ENCODE measurements around the gene CAB39.

The CAB39 gene

DNA sequence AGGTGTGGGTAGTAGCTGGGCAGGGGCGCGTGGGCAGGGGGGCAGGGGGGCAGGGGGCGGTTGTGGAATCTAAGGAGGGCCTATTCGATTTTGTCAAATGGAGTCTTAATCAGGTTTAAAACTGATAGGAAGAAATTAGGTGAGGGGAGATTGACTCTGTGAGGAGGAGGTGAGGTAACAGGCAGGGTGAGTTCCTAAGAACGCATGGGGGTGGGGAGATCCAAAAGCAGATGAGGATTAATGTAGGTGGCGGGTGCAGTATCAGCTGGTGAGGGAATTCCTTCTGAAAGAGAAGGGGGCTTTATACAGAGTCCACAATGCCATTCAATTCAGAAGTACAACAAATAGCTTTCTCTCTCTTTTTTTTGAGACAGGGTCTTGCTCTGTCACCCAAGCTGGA is 72.7 kb downstream of the CAB39 start:
- Mint-ChIP-seq H3K27me3 (ENCODE audit: low read depth) (no peaks in the 10 kb centered on the region), H3K4me3 (peak overlapping the region; percentile 9), H3K9me3 (peaks cover 33% of the 10 kb centered on the region), H3K4me1 (ENCODE audit: low read depth) (peaks cover 64% of the 10 kb centered on the region), H3K36me3 (ENCODE audit: low read depth) (peaks cover 83% of the 10 kb centered on the region), H3K27ac (peak overlapping the region; percentile 47)

DNA sequence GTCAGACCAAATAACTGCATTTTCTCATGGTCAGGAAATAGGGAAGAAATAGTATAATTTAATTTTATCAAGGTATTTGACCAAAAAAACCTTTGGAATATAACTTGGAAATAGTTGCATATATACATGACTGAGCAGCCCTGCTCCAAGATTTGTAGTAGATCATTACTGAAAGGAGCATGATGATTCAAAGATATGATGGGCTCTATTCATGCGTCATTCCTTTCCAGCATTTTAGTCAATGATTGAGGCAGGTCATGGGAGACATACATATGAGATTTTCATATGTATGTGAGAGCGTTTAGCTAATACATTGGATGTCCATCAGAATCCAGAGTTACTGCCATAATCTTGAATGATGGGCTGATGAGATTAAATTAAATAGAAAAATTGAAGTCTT is 74.5 kb downstream of the CAB39 start:
- Mint-ChIP-seq H3K27ac (no peak overlapping the region), H3K4me3 (no peak overlapping the region), H3K36me3 (ENCODE audit: low read depth) (peaks cover 84% of the 10 kb centered on the region), H3K9me3 (peaks cover 25% of the 10 kb centered on the region), H3K4me1 (ENCODE audit: low read depth) (peaks cover 60% of the 10 kb centered on the region), H3K27me3 (ENCODE audit: low read depth) (no peaks in the 10 kb centered on the region)

DNA sequence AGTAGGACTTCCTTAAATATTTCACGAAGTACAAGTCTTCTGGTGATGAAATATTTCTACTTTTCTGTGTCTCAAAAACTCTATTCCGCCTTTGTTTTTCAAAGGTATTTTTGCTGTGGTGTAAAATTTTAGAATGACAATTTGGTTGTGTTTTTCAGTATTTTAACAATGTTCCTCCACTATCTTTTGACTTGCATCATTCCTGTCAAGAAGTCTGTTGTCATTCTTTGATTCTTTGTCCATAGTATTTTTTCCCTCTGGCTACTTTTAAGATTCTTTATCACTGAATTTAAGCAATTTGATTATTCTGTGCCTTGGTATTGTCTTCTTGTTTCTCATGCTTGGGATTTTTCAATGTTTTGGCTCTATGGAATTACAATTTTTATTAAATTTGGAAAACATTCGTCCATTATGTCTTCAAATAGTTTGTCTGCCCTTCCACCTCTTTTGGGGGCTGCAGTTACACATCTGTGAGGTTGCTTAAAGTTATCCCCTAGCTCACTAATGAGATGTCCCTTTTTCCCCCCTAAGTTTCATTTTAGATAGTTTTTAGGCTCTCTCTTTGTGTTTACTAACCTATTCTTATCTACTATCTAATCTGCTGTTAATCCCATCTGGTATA is 76.0 kb downstream of the CAB39 start:
- H3K27me3 Mint-ChIP-seq (ENCODE audit: low read depth): no peaks in the 10 kb centered on the region
- peaks cover 25% of the 10 kb centered on the region for H3K9me3 Mint-ChIP-seq
- peaks cover 64% of the 10 kb centered on the region for H3K4me1 Mint-ChIP-seq (ENCODE audit: low read depth)
- H3K4me3 Mint-ChIP-seq: no peak overlapping the region
- no peak overlapping the region for H3K27ac Mint-ChIP-seq
- H3K36me3 Mint-ChIP-seq (ENCODE audit: low read depth): peaks cover 85% of the 10 kb centered on the region

DNA sequence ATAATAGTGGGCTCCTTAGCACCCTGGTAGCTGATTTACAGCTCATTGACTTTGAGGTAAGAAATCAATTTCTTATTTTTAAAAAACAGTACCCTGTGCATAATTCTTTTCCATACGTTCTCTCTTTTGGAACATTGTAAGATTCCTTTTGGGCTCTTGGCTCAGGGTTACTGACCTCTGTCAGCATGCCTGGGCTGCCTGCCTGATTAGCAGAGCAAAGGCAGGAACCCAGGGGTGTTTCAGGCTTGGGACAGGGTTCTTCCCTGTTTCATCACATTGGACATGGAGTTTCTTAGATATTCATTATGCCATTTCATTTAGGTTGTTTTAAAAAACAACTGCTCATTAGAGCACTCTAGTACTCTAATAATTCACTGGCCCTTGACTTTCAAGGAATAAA is 78.3 kb downstream of the CAB39 start:
- no peak overlapping the region for H3K4me3 Mint-ChIP-seq
- H3K27ac Mint-ChIP-seq: peak overlapping the region; percentile 37
- H3K36me3 Mint-ChIP-seq (ENCODE audit: low read depth): peaks cover 79% of the 10 kb centered on the region
- peaks cover 25% of the 10 kb centered on the region for H3K9me3 Mint-ChIP-seq
- H3K4me1 Mint-ChIP-seq (ENCODE audit: low read depth): peaks cover 63% of the 10 kb centered on the region
- H3K27me3 Mint-ChIP-seq (ENCODE audit: low read depth): no peaks in the 10 kb centered on the region

DNA sequence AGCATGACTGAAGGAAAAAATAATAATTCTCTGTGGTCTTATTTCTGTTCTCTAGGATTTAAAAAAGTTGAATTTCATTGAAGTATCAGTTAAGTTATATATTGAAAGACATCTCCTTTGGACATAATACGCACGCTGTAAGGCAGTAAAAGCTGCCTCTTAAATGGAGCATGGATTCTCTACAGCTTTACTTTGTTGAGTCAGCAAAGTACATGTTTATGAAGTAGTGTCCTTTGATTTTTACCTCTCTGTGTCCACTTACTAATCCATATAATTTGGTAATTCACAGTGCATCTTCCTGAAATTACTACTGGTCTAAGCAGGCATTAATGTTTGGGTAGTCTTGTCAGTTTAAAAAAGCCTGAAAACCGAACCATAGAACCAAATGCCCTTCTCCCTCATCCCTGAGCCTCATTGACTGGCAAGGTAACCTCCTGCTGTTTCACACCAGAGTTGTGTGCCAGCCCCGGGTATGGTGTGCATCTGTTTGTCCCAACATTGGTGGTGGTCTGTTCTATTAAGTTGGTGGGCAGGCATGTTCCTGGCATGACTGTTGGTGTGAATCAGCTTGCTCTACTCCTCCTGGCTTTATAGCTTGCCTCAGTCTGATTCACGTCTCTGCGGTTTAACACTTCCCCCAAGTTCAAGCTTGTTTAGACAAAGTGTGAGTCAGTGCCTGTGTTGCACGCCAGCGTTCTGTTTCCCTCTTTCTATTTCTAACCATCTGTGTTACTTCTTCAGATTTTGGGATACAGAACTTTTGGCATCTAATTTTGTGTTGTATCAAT is 81.1 kb downstream of the CAB39 start:
- peak overlapping the region; percentile 94 for H3K27ac Mint-ChIP-seq
- peaks cover 57% of the 10 kb centered on the region for H3K4me1 Mint-ChIP-seq (ENCODE audit: low read depth)
- H3K9me3 Mint-ChIP-seq: peaks cover 4% of the 10 kb centered on the region
- peaks cover 59% of the 10 kb centered on the region for H3K36me3 Mint-ChIP-seq (ENCODE audit: low read depth)
- no peaks in the 10 kb centered on the region for H3K27me3 Mint-ChIP-seq (ENCODE audit: low read depth)
- H3K4me3 Mint-ChIP-seq: peak overlapping the region; percentile 63

DNA sequence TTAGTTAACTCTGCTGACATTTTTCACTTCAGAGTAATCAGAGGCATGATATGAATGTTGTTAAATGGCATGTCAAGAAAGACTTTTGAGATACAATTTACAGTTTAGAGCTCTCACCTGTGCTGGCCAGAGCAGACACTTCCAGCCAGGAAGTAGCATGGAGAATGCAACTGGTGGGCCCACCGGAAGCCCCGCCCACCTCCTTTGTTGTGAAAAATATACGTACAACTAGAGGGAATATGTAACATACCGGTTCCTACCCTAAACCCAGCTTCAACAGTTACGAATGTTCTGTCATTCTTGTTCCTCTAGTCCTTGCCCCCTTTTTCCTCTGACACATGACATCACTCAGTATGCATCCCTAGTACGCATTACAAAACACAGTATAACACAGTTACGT is 81.9 kb downstream of the CAB39 start:
- Mint-ChIP-seq H3K4me1 (ENCODE audit: low read depth) (peaks cover 58% of the 10 kb centered on the region), H3K36me3 (ENCODE audit: low read depth) (peaks cover 58% of the 10 kb centered on the region)

DNA sequence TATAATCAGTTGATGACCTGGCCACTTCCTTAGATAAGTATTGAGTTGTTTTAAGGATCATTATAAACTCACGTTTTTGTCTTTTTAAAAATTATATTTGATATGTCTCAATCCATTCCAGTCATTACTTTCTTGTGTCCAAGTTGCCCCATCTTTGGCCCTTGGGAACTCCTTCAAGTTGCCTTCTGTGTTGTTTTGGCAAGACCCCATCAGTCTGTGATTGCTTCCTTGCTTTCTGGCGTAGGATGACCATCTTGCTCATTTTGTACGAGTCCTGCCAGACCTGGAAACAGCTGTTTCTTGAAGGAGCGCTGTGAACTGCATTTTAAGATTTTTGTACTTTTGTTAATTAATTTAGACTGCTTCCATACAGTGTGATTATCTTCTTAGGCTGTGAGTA is 83.2 kb downstream of the CAB39 start:
- peaks cover 56% of the 10 kb centered on the region for H3K36me3 Mint-ChIP-seq (ENCODE audit: low read depth)
- peak overlapping the region; percentile 61 for H3K27ac Mint-ChIP-seq
- no peaks in the 10 kb centered on the region for H3K9me3 Mint-ChIP-seq
- no peak overlapping the region for H3K4me3 Mint-ChIP-seq
- H3K27me3 Mint-ChIP-seq (ENCODE audit: low read depth): no peaks in the 10 kb centered on the region
- H3K4me1 Mint-ChIP-seq (ENCODE audit: low read depth): peaks cover 49% of the 10 kb centered on the region

More for the DNA sequence above, 81.9 kb downstream of the CAB39 start:
- H3K27me3 Mint-ChIP-seq (ENCODE audit: low read depth): no peaks in the 10 kb centered on the region
- H3K4me3 Mint-ChIP-seq: peak overlapping the region; percentile 63
- no peaks in the 10 kb centered on the region for H3K9me3 Mint-ChIP-seq
- peak overlapping the region; percentile 94 for H3K27ac Mint-ChIP-seq

DNA sequence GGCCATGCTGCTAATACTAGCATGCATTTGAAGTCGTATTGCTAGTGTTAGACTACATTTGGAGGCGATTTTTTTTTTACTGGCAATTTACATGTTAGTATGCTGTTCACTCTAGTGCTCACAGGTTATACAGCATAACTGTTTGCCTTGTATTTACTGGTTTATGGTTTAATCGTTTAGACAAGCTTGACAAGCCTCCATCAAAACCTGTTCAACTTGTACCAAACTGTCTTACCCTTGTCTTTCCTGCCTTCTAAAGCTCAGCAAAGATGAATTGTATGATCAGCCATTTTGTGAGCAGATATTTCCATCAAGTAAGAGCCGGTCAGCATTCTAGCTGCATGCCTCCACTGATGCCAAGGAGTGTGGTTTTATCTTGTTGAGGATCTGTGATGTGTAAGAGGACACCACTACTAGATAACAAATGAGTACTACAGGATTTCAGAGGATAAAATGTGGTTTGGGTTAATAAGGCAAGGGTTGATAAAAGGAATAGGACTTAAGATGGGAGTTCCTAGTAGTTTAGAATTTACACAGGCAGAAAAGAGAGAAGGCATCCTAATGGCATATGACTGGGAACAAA is 83.7 kb downstream of the CAB39 start:
- Mint-ChIP-seq H3K4me3 (no peak overlapping the region), H3K36me3 (ENCODE audit: low read depth) (peaks cover 54% of the 10 kb centered on the region), H3K27ac (peak overlapping the region; percentile 61), H3K27me3 (ENCODE audit: low read depth) (no peaks in the 10 kb centered on the region), H3K9me3 (no peaks in the 10 kb centered on the region), H3K4me1 (ENCODE audit: low read depth) (peaks cover 46% of the 10 kb centered on the region)

DNA sequence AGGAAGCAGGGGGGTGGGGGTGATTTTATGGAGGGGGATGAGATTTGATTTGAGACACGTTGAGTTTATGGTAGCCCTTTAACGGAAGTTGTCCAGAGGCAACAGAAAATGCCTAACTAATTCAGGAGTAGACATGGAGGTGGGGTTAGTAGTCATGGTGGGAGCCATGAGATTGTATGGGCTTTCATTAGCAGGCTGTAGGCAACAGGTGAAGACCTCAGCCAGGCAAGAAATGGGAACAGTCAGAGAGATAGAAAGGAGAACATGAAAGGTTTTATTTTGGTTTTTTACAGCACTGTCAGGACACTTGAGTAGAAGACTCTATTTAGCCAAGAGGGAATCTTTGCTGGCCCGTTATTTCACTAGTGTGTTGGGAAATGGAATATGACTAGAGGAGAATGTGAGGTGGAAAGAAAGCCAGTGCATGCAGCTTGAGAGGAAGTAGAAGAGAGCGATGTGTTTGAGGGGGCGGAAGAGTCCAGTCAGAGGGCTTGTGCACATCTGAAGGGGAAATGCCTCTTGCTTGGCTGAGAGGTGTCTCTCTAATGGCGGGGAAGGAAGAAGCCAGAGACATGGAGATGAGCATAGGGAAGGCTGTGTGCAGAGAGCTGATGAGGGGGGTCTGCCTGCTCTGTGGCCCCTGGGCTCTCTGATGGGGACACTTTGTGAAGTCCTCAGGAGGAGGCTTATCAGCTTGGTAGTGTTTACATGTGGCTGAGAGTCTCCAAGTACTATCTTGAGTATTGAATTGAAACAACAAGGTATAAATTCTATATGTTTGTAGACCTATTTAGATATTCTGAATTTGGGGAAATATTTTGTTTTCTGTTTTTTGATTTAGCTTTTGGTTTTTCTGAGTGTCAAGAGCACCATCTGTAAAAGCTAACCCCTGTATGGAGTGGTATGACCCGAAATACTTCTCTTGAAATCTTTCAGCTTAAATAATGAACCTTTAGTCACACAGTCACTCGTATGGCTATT is 85.2 kb downstream of the CAB39 start:
- H3K36me3 Mint-ChIP-seq (ENCODE audit: low read depth): peaks cover 54% of the 10 kb centered on the region
- H3K4me1 Mint-ChIP-seq (ENCODE audit: low read depth): peaks cover 40% of the 10 kb centered on the region
- H3K9me3 Mint-ChIP-seq: no peaks in the 10 kb centered on the region

DNA sequence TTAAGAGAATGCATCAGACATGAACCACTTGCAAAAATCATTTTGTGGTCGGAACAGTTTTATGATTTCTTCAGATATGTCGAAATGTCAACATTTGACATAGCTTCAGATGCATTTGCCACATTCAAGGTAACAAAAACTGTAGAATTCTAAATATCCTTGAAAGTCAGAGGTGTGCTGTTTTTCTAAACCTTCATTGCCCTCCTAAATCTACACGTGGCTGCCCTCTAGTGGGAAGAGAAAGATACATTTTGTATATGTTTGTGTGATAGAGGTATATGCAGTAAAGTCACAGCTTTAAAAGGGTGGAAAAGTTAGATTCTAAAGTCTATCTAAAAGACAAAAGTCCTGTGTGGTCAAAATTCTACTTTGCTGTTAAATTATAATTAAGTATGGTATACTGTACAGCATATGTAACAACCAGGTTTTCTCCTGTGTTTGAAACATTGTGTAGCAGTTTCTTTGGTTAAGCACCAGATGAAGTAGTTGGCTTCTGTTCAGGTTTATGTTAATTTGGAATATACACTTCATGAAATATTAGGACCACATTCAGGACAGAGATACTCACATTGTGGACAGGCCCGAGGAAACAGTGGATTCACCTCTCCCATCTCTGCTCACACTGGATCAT is 86.2 kb downstream of the CAB39 start:
- Mint-ChIP-seq H3K27me3 (ENCODE audit: low read depth) (no peaks in the 10 kb centered on the region), H3K9me3 (no peaks in the 10 kb centered on the region), H3K4me3 (no peak overlapping the region), H3K27ac (peak overlapping the region; percentile 32), H3K36me3 (ENCODE audit: low read depth) (peaks cover 58% of the 10 kb centered on the region), H3K4me1 (ENCODE audit: low read depth) (peaks cover 35% of the 10 kb centered on the region)

More for the DNA sequence above, 85.2 kb downstream of the CAB39 start:
- Mint-ChIP-seq H3K27ac (peak overlapping the region; percentile 32), H3K27me3 (ENCODE audit: low read depth) (no peaks in the 10 kb centered on the region), H3K4me3 (no peak overlapping the region)

DNA sequence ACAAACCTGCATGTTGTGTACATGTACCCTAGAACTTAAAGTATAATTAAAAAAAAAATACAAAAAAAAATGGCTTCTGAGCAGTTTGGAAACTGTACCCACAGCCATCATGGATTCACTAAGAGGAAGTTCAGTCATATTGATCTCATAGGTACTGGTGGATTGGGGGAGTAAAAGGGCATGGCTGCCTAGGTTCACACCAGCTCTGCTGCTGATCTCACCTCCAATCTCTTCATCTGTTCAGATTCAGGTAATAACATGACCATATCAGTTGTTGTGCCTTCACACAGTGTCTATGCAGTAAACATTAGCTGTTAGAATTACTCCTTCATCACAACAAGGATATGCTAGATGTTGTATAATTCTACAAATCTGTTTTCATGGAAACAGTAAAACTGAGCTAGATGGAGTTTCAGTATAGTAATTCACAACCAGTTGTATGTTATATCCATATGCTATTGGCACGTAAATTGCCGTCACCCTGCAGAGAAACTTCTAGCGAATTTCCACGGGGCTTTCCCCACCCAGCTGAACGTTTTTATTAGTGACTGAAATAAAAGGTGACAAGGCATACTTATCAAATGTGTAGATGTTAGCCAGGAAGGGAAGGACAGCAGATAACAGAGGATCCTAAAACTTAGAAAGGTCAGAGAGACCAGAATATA is 92.8 kb downstream of the CAB39 start:
- Mint-ChIP-seq H3K36me3 (ENCODE audit: low read depth) (peaks cover 58% of the 10 kb centered on the region), H3K4me1 (ENCODE audit: low read depth) (peaks cover 24% of the 10 kb centered on the region), H3K4me3 (no peak overlapping the region), H3K27me3 (ENCODE audit: low read depth) (no peaks in the 10 kb centered on the region), H3K27ac (no peak overlapping the region), H3K9me3 (no peaks in the 10 kb centered on the region)

DNA sequence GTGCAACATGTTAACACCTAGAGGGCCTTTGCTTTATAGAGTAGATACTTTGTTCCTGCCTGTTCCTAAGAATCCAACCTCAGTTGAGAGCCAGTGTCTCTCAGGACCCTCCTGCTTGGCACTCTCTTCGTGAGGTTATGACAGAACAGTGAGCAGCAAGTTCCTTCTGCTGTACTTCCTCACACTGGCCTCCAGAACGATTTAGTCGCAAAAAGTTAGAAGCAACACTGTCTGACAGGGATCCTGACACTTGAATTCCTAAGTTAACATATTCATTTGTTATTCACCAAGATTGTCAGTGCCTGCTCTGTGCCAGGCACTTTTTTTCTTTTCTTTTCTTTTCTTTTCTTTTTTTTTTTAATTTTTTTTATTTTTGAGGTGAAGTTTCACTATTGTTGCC is 95.1 kb downstream of the CAB39 start:
- H3K36me3 Mint-ChIP-seq (ENCODE audit: low read depth): peaks cover 57% of the 10 kb centered on the region
- H3K27ac Mint-ChIP-seq: no peak overlapping the region
- no peak overlapping the region for H3K4me3 Mint-ChIP-seq
- H3K27me3 Mint-ChIP-seq (ENCODE audit: low read depth): no peaks in the 10 kb centered on the region
- no peaks in the 10 kb centered on the region for H3K9me3 Mint-ChIP-seq
- peaks cover 23% of the 10 kb centered on the region for H3K4me1 Mint-ChIP-seq (ENCODE audit: low read depth)

DNA sequence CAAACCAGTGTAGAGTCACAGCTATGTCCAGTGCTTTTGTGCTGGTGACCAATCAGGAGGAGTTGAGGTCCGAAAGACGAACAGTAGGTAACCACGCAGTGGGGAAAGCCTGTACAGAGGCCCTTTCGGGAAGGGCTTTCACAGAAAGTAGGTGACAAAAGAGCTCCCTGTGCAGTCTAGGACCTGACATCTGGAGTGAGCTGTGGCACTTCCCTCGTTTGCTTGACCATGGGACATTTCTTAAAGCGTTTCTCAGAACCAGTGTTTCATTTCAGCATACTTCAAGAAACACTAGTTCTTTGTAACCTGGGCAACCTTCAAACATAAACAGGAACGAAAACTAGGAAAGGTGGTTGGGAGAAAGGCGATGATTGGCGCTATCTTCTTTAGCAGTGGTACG is 96.4 kb downstream of the CAB39 start:
- Mint-ChIP-seq H3K27me3 (ENCODE audit: low read depth) (no peaks in the 10 kb centered on the region), H3K4me3 (no peak overlapping the region), H3K27ac (no peak overlapping the region), H3K36me3 (ENCODE audit: low read depth) (peaks cover 54% of the 10 kb centered on the region), H3K9me3 (no peaks in the 10 kb centered on the region), H3K4me1 (ENCODE audit: low read depth) (peaks cover 26% of the 10 kb centered on the region)
